Fibroblast of lung (primary cell): Measurements from ENCODE around the gene TRAF3.

ENCODE experiments used
- EZH2 ChIP-seq: IDR thresholded peaks from 2 replicates; pipeline ENCODE4 v1.5.1; 2012; ENCODE audit warnings: low read length, control low read depth, mild to moderate bottlenecking; ENCODE audit errors: missing control alignments
- TF ChIP-seq, protein P1 (sequence below), 2 donors: IDR thresholded peaks in 1 of 2; conservative IDR thresholded peaks in 1 of 2; 1 replicate in 1 of 2; 2 replicates in 1 of 2; pipeline ENCODE4 v1.5.1; 2011 to 2012; ENCODE audit warnings: low read length in 2 of 2, control low read depth in 1 of 2, inconsistent platforms in 1 of 2, low read depth in 1 of 2, mild to moderate bottlenecking in 1 of 2

DNA sequence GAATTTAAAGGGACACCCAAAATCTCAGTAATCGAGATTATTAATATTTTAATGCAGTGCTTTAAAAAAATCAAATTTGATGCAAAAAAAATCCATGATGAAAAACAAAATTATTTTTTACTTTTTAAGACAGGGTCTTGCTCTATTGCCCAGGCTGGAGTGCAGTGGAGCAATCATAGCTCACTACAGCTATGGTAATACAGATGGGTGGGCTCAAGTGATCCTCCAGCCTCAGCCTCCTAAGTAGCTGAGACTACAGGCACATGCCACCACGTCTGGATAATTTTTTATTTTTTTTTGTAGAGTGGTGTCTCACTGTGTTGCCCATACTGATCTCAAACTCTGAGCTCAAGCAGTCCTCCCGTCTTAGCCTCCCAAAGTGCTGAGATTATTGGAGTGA, 62.9 kb downstream of the TRAF3 start:
- TF ChIP-seq, protein P1, sequence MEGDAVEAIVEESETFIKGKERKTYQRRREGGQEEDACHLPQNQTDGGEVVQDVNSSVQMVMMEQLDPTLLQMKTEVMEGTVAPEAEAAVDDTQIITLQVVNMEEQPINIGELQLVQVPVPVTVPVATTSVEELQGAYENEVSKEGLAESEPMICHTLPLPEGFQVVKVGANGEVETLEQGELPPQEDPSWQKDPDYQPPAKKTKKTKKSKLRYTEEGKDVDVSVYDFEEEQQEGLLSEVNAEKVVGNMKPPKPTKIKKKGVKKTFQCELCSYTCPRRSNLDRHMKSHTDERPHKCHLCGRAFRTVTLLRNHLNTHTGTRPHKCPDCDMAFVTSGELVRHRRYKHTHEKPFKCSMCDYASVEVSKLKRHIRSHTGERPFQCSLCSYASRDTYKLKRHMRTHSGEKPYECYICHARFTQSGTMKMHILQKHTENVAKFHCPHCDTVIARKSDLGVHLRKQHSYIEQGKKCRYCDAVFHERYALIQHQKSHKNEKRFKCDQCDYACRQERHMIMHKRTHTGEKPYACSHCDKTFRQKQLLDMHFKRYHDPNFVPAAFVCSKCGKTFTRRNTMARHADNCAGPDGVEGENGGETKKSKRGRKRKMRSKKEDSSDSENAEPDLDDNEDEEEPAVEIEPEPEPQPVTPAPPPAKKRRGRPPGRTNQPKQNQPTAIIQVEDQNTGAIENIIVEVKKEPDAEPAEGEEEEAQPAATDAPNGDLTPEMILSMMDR (conservative IDR thresholded peaks at IDR 0.05 in 1 of 2, IDR thresholded peaks at IDR 0.05 in 1 of 2; ENCODE audit: low read depth in 1 of 2, low read length in 2 of 2), result no peak
- TF ChIP-seq EZH2, result no peak
